HK-2 (cell line): Measurements from ENCODE around the gene MAB21L4.
"Not testable (repeated sequence)": the region's sequence is repeated elsewhere in the genome, so short reads cannot be mapped to it uniquely, and the experiment has no call there.

Experiments used
- DNase-seq: peaks from one replicate; pipeline ENCODE4 v3.0.0-alpha.2; 2018; ENCODE audit not compliant: unreplicated experiment

The MAB21L4 gene

GRCh38 chr2:240857039-240858008 lies 38.6 kb downstream of the MAB21L4 start:
- no peak for DNase-seq

DNA sequence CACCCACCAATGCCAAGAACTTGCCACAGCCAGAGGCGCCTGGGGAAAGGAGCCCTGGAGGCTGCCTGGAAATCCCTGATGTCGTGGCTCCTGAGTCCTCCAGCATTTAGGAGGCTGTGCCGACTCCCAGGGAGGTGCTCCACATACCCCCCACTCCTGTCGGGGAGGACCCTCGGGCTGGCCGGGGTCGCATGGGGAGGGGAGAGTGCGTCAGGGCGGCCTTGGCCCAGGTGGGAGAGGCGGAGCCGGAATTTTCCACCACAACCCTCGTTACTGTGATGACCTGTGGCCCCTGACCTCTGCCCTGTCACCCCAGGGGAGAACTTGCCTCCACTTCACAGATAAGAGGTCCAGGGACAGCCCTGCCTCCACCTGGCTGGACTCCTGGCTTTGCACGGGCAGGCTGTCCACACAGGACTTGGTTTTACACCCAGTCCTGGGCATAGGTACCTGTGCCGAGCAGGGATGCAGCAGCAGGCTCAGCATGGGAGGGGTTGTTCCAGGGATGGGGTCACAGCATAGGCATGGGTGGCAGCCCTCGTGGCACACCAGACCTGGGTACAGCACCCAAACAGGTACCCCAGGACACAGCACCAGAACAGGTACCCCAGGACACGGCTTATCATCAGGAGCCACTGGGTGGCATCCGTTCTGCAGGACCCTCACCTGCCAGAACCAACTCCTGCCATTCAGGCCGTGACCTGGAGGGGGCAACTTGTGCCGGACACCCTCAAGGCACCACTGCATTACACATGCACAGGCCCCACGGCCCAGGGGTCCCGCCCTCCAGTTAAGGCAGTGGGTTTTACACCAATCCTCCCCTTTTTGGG lies 39.6 kb downstream of the MAB21L4 start:
- no peak for DNase-seq

DNA sequence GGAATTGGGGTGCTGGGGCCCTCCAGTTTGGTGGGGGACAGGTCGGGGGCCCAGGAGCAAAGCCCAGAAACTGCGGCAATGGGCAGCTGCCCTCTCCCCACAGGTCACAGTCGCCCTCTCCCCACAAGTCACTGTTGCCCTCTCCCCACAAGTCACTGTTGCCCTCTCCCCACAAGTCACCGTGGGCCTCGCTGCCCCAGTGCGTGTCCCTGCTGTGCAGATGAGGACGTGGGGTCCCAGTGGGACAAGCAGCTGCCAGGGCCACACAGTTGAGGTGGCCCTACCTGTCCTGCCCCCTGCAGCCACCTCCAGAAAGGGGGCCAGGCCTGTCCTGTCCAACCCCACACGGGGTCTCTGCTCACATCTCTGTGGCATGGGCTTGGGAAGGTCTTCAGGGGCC lies 40.3 kb downstream of the MAB21L4 start:
- DNase-seq = no peak

GRCh38 chr2:240852671-240853314 lies 43.2 kb downstream of the MAB21L4 start:
- DNase-seq = no peak

GRCh38 chr2:240851078-240851991 lies 44.6 kb downstream of the MAB21L4 start:
- peak; percentile 84 for DNase-seq

GRCh38 chr2:240850756-240851077 lies 45.2 kb downstream of the MAB21L4 start:
- DNase-seq = no peak

- no peak for DNase-seq
These were observed 45.9 kb downstream of the MAB21L4 start for GRCh38 chr2:240850026-240850425.

DNA sequence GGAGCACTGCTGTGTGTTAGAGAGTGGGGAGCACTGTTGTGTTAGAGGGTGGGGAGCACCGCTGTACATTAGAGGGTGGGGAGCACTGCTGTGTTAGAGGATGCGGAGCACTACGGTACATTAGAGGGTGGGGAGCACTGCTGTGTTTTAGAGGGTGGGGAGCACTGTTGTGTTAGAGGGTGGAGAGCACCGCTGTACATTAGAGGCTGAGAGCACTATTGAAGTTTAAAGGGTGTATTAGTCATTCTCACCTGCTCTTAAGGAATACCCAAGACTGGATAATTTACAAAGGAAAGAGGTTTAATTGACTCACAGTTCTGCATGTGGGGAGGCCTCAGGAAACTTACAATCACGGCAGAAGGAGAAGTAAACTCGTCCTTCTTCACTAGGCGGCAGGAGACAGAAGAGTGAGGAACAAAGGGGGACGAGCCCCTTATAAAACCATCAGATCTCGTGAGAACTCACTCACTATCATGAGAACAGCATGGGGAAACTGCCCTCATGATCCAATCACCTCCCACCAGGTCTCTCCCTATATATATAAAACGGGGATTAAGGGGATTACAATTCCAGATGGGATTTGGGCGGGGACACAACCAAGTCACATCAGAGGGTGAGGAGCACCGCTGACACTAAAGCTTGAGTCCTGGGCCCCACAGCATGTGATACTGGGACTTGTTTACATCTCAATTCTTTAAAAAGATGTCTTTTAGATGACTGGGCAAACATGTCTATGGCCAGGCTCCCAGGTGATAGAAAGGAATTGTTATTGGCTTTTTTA lies 46.9 kb downstream of the MAB21L4 start:
- DNase-seq = no peak

DNA sequence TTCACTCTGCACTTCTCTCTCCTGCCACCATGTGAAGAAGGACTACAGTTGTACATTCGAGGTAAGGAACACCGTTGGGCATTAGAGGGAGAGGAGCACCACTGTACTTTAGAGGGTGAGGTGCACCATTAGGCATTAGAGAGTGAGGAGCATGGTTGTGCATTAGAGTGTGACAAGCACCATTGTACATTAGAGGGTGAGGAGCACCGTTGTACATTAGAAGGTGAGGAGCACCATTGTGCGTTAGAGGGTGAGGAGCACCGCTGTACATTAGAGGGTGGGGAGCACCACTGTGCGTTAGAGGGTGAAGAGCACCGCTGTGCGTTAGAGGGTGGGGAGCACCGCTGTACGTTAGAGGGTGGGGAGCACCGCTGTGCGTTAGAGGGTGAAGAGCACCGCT lies 48.1 kb downstream of the MAB21L4 start:
- no peak for DNase-seq

- no peak for DNase-seq
These were observed 48.9 kb downstream of the MAB21L4 start for GRCh38 chr2:240846873-240847595.

GRCh38 chr2:240846309-240846708 lies 49.6 kb downstream of the MAB21L4 start:
- DNase-seq = not testable (repeated sequence)

DNA sequence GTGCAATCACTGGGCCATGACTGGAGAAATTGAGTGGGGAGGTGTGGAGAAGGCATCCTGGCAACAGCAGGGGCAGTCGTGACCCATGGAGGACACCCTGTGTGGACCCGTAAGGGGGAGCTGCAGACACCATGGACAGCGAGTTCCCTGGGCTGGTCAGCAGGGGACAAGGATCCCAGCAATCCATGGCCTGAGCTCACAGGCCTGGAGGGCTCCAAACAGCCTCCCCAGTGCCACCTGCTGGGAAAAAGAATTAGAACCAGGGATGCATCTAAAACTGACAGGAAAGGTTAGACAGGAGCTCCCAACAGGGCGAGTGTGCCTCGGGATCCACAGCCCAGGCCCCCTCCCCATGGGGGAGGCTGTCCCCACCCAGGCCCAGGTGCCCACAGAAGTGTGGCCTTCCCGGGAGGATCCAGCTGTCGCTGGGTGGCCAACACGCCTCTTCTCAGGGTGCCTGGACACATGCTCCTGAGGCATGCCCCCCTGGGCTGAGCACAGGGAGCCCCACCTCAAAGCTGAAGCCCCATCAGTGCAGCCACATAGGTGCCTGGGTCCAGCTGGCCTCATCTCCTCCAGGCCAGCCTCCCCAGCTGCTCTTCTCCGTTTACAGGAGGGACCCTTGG lies 55.4 kb downstream of the MAB21L4 start:
- peak; percentile 66 for DNase-seq

DNA sequence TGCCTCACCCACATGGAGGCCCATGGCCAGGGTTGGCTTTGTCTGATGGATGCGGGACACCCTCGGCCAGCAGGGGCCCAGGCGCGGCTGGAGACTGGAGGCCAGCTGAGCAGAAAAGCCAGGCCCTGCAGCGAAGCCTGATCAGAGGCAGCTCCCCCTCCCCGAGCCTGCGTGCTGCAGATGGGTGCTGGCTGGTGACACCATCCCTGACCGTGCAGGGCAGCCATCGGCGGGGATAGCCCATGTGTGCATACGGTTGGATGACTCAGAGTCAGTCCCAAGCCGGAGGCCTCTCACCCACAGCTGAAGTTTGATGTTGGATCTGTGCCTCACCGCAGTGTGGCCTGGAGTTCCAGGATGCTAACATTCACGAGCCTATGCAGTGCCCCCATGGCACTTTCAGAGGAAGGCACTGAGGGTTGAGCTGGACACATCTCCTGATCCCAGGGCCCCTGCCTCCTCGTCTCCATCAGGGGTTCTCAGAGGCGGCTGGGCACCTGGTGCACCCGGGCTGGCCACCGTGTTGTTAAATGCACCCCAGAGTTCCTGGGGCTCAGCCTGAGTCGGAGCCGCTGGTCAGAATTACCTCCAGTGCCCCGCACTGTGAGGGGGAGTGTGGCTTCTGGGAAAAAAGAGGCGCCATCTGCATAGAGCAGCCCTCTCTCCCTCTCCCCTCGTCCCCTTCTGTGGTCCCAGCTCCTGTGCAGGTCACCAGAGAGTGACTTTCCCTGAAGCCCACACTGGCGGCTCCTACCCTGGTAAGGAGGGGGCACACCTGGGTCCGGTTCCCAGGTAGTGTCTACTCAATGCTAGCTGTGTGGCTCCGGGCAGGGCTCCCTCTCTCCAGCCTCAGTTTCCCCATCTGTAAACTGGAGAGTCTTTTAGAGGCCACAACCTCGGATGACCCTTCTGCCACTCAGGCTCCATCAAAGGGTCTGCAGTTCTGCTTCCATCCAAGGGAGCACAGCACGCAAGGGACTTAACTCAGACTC lies 56.5 kb downstream of the MAB21L4 start:
- DNase-seq = no peak

DNA sequence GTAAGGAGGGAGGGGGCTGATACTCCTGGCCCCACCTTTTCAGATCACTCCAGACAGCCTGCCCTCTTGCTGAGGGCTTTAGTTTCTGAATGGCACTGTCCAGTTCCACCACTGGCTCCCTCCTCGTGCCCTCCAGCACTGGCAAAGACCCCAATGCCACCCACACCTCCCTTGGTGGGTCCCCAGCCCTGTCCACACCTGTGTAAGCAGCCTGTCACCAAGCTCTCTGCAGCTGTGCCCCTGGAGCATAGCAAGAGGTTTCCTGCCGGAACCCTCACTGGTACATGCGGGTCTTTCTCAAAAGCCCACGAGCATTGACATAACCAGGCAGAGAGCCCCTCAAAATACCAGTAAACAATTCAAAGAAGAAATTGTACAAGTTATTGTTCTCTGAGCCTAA lies 58.3 kb downstream of the MAB21L4 start:
- no peak for DNase-seq

DNA sequence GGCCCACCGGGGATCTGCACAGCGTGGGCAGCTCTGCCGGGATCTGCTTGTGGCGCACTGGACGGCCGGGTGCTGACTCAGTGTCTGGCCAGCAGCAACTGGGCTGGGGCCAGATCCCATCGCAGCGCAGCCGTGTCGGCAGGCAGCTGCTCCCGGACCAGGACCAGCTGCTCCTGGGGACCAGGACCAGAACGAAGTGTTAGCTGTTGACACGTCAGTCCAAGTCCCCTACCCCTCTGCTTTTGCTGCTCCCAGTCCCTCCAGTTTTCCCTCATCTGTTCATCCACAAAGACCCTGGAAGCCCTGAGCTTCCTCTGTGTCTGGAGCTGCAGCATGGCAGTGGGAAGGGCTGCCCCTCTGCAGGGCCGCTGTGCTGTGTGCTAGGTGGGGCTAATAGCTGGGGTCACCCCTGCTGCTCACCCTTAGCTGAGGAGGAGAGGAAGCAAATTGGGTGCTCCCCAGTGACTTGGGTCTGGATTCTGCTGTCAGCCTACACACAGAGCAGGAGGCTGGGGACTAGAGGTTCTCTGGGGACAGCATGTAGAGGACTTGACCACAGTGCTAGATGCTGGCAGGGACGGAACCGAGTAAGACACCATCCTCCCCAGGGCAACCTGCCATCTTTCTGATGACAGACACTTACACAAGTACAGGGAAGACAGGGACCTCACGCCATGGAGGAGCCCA lies 59.0 kb downstream of the MAB21L4 start:
- DNase-seq = no peak
